ENCODE results near the gene MVB12B. TPM values are rescaled to one million over a fixed set of nuclear protein-coding genes. Genes with fewer than 3 reads are reported as not detected.

The MVB12B gene
- total RNA-seq, 2 experiments from 2014 or later, result 14.3 to 15.3 TPM

- H3K4me3 Mint-ChIP-seq, result no peak overlapping the region
- H3K9me3 Mint-ChIP-seq, result no peaks in the 10 kb centered on the region
- H3K27me3 Mint-ChIP-seq, result peaks cover 78% of the 10 kb centered on the region
- intact Hi-C loops (cut with DNase I, micrococcal nuclease), result no loop called here
- H3K36me3 Mint-ChIP-seq (ENCODE audit: low read depth), result no peaks in the 10 kb centered on the region
- Histone ChIP-seq H3K9me3 (ENCODE audit: control insufficient read depth in 1 of 2, insufficient read depth in 1 of 2, low read length in 2 of 2) (peaks cover 0 to 14% of the 10 kb centered on the region in 2 experiments), H3K4me1 (ENCODE audit: insufficient read depth, low read length) (peaks cover 40% of the 10 kb centered on the region), H3K36me3 (ENCODE audit: insufficient read depth, low read length) (no peaks in the 10 kb centered on the region), H3K4me3 (ENCODE audit: low read length) (no peak overlapping the region), H3K27me3 (ENCODE audit: control insufficient read depth in 1 of 2, insufficient read depth in 2 of 2, low read length in 2 of 2) (peaks cover 30 to 55% of the 10 kb centered on the region in 2 experiments), H3K27ac (ENCODE audit: low read depth in 1 of 2, low read length in 2 of 2) (no peak overlapping the region)
- ChIA-PET CTCF (interaction anchor here (2.1 kb wide), 1 partner anchor 16 kb away, joined by 4 read pairs; no protein-coding TSS in a partner anchor), POLR2A (interaction anchor here (1.5 kb wide), 1 partner anchor 42 kb away, joined by 5 read pairs; no protein-coding TSS in a partner anchor)
- H3K4me1 Mint-ChIP-seq (ENCODE audit: low read depth), result peaks cover 34% of the 10 kb centered on the region
- ATAC-seq (ENCODE audit: poor library complexity) (no peak), DNase-seq (no peak)
- no peak overlapping the region for H3K27ac Mint-ChIP-seq
- no peak for TF ChIP-seq CTCF (IDR thresholded peaks at IDR 0.05)
These were observed 188.6 kb downstream of the MVB12B start for GRCh38 chr9:126515001-126515872.

DNA sequence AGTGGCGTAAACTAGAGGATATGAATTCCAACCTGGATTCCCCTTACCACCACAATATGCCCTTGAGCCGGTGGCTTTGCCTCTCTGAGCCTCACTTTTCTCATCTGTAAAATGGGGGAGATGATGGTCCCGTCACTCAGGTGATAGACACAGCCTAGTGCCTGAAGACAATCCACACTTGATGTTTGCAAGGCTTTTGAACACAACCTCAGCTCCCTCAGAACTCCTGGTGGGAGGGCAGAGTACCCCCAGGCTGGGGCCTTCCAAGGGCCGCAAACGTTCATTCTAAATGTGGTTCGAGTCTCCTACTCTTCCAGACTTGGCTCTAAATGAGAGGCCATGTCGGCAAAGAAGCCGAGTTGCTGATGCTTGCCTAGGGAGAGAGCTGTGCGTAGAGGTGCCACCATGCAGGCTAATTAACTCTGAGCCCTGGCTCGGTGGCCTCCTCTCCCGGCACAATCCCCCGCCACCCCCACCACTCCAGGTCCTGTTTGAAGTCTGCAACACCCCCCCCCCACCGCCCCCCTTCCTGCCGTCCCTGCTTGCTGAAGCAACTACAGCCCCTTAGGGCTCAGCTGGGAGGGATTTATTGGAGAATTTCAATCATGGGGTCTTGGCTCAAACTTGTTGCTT lies 189.4 kb downstream of the MVB12B start:
- DNase-seq, result no peak

More for the DNA sequence above, 189.4 kb downstream of the MVB12B start:
- H3K27me3 ChIP-seq (ENCODE audit: control insufficient read depth in 1 of 2, insufficient read depth in 2 of 2, low read length in 2 of 2), result peaks cover 30 to 48% of the 10 kb centered on the region in 2 experiments
- Mint-ChIP-seq H3K4me1 (ENCODE audit: low read depth) (peaks cover 34% of the 10 kb centered on the region), H3K27me3 (peaks cover 78% of the 10 kb centered on the region), H3K36me3 (ENCODE audit: low read depth) (no peaks in the 10 kb centered on the region), H3K4me3 (no peak overlapping the region), H3K27ac (no peak overlapping the region), H3K9me3 (no peaks in the 10 kb centered on the region)
- ChIA-PET POLR2A (no interaction called here), CTCF (interaction anchor here (0.6 to 2.1 kb wide), 3 partner anchors 17 to 42 kb away, joined by 3 to 6 read pairs (median 4); no protein-coding TSS in a partner anchor)
- TF ChIP-seq CTCF (IDR thresholded peaks at IDR 0.05), result no peak
- intact Hi-C loops (cut with DNase I, micrococcal nuclease), result no loop called here
- no peak for ATAC-seq (ENCODE audit: poor library complexity)
- peaks cover 0 to 14% of the 10 kb centered on the region in 2 experiments for H3K9me3 ChIP-seq (ENCODE audit: control insufficient read depth in 1 of 2, insufficient read depth in 1 of 2, low read length in 2 of 2)
- H3K4me1 ChIP-seq (ENCODE audit: insufficient read depth, low read length), result peaks cover 40% of the 10 kb centered on the region
- no peaks in the 10 kb centered on the region for H3K36me3 ChIP-seq (ENCODE audit: insufficient read depth, low read length)
- no peak overlapping the region for H3K27ac ChIP-seq (ENCODE audit: low read depth in 1 of 2, low read length in 2 of 2)
- H3K4me3 ChIP-seq (ENCODE audit: low read length), result no peak overlapping the region

All from CD4-positive, alpha-beta T cell (primary cell).